WTC11 (cell line): Measurements from ENCODE around the gene NOP9. TPM values are rescaled to one million over a fixed set of nuclear protein-coding genes. Genes with fewer than 3 reads are reported as not detected.

ENCODE experiments used
- ATAC-seq: fragments of 200-7000 bp; cut with Tn5 transposase; 2 replicates; pipeline ENCODE4 v1.10.0; 2021; ENCODE audit warnings: mild to moderate bottlenecking, moderate library complexity
- CTCF ChIA-PET: fragments of 300-600 bp; sonication (Branson Sonifier 250); formaldehyde crosslinking; loops from one replicate; lab custom pipeline; 2021; ENCODE audit warnings: antibody characterized with exemption; lab: Charles Lee
- POLR2A ChIA-PET: fragments of 350-600 bp; sonication (Branson Sonifier 250); formaldehyde crosslinking; loops from one replicate; lab custom pipeline; 2021; ENCODE audit warnings: antibody characterized with exemption; lab: Charles Lee
- DNase-seq: peaks from one replicate; pipeline ENCODE4 v3.0.0; 2021; ENCODE audit warnings: low spot score
- H3K27ac Mint-ChIP-seq: 2 replicates; pipeline ENCODE4 v1.8.0; 2021; ENCODE audit warnings: mixed read lengths
- H3K27me3 Mint-ChIP-seq: 2 replicates; pipeline ENCODE4 v1.8.0; 2021; ENCODE audit warnings: low read depth, mild to moderate bottlenecking, moderate library complexity, mixed read lengths
- H3K36me3 Mint-ChIP-seq: 2 replicates; pipeline ENCODE4 v1.8.0; 2021; ENCODE audit warnings: mixed read lengths
- H3K4me1 Mint-ChIP-seq: 2 replicates; pipeline ENCODE4 v1.8.0; 2022; ENCODE audit warnings: mixed read lengths
- H3K4me3 Mint-ChIP-seq: 2 replicates; pipeline ENCODE4 v1.8.0; 2021; ENCODE audit warnings: mild to moderate bottlenecking, moderate library complexity, mixed read lengths
- H3K9me3 Mint-ChIP-seq: 2 replicates; pipeline ENCODE4 v1.8.0; 2021; ENCODE audit warnings: mixed read lengths
- CTCF ChIP-seq: fragments of 200-600 bp; IDR thresholded peaks from 2 replicates; pipeline ENCODE4 v1.8.0; 2022; ENCODE audit warnings: antibody characterized with exemption
- FOXK1 ChIP-seq: sonication (generic); formaldehyde crosslinking; IDR thresholded peaks from 2 replicates; pipeline ENCODE4 v1.8.0; 2022; ENCODE audit warnings: mild to moderate bottlenecking, moderate library complexity, missing genetic modification reagents
- IRF1 ChIP-seq: sonication (generic); formaldehyde crosslinking; IDR thresholded peaks from 2 replicates; pipeline ENCODE4 v1.8.0; 2023; ENCODE audit warnings: missing genetic modification reagents
- KAT7 ChIP-seq: sonication (generic); formaldehyde crosslinking; IDR thresholded peaks from 2 replicates; pipeline ENCODE4 v1.8.1; 2023; ENCODE audit warnings: missing genetic modification reagents, mild to moderate bottlenecking, borderline replicate concordance
- NR1H2 ChIP-seq: sonication (generic); formaldehyde crosslinking; IDR thresholded peaks from 2 replicates; pipeline ENCODE4 v1.9.0; 2021; ENCODE audit warnings: mild to moderate bottlenecking, moderate library complexity, missing genetic modification reagents
- NR2C2 ChIP-seq: sonication (generic); formaldehyde crosslinking; IDR thresholded peaks from 2 replicates; pipeline ENCODE4 v1.8.0; 2022; ENCODE audit warnings: mild to moderate bottlenecking, missing genetic modification reagents
- ZNF121 ChIP-seq: sonication (generic); formaldehyde crosslinking; IDR thresholded peaks from 2 replicates; pipeline ENCODE4 v1.8.0; 2023; ENCODE audit warnings: missing genetic modification reagents
- ZNF138 ChIP-seq: sonication (generic); formaldehyde crosslinking; conservative IDR thresholded peaks from 2 replicates; pipeline ENCODE4 v1.8.1; 2022; ENCODE audit warnings: mild to moderate bottlenecking, moderate library complexity, missing genetic modification reagents
- ZNF317 ChIP-seq: sonication (generic); formaldehyde crosslinking; IDR thresholded peaks from 2 replicates; pipeline ENCODE4 v1.8.1; 2023; ENCODE audit warnings: low read depth, mild to moderate bottlenecking, moderate library complexity, missing genetic modification reagents, borderline replicate concordance
- ZNF425 ChIP-seq: fragments of 250-450 bp; sonication (Bioruptor Pico); conservative IDR thresholded peaks from 2 replicates; pipeline ENCODE4 v1.9.0; 2021; ENCODE audit warnings: mild to moderate bottlenecking
- total RNA-seq: library from RNA; stranded (reverse); gene quantifications from 3 replicates; pipeline ENCODE4 v1.2.3, GENCODE V29; 2021
- TF ChIP-seq, protein P1 (sequence below): sonication (generic); formaldehyde crosslinking; IDR thresholded peaks from 2 replicates; pipeline ENCODE4 v1.8.0; 2022; ENCODE audit warnings: mild to moderate bottlenecking, missing genetic modification reagents
- TF ChIP-seq, protein P2 (sequence below): sonication (generic); formaldehyde crosslinking; IDR thresholded peaks from 2 replicates; pipeline ENCODE4 v1.8.0; 2023; ENCODE audit warnings: missing genetic modification reagents, mild to moderate bottlenecking, borderline replicate concordance

Gene NOP9
- total RNA-seq, 1 experiment from 2014 or later, result 44.4 TPM

DNA sequence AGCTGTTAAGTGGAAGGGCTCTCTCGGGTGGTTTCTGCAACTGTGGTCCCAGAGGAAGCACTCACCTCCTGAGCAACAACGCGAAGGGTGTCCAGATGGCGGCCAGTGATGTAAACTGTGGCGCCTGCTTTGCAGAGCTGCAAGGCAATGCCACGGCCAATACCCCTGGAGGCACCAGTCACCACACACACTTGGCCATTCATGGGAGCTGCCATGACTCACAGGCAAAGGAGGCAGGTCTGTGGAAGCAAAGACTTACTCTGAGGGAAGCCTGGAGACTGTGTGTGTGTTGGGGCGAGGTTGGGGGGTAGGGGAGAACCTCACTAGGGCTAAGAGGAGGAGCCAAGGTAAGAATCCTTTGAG, 777 bp upstream of the NOP9 start:
- peak overlapping the region; percentile 89 for H3K27ac Mint-ChIP-seq
- CTCF ChIA-PET, result interaction anchor here (0.9 to 8.2 kb wide), 16 partner anchors 9 to 241 kb away, joined by 3 to 165 read pairs (median 12); partner anchors contain the start of genes CHMP4A, CIDEB, IRF9 and KHNYN
- DNase-seq, result no peak
- H3K9me3 Mint-ChIP-seq, result no peaks in the 10 kb centered on the region
- H3K4me3 Mint-ChIP-seq, result peak overlapping the region; percentile 91
- ATAC-seq, result no peak
- peaks cover 19% of the 10 kb centered on the region for H3K4me1 Mint-ChIP-seq
- H3K27me3 Mint-ChIP-seq, result 0 out of 2 replicates have a peak, but pooled peaks cover 3% of the 10 kb centered on the region
- POLR2A ChIA-PET, result interaction anchor here (1.0 to 3.6 kb wide), 4 partner anchors 9 to 164 kb away, joined by 3 to 20 read pairs (median 10); partner anchors contain the start of genes CIDEB, RABGGTA and TINF2
- H3K36me3 Mint-ChIP-seq, result peaks cover 23% of the 10 kb centered on the region
- TF ChIP-seq ZNF121 (CRISPR knock-in tag), result 0 out of 2 replicates have a peak, but pooled peaks have one; percentile 25
- no peak for TF ChIP-seq ZNF425 (CRISPR knock-in tag)

GRCh38 chr14:24300326-24300980, 803 bp downstream of the NOP9 start:
- POLR2A ChIA-PET, result interaction anchor here (0.5 to 3.6 kb wide), 7 partner anchors 8 to 131 kb away, joined by 3 to 20 read pairs (median 8); partner anchors contain the start of genes CIDEB, LTB4R2, RABGGTA and TINF2
- peak overlapping the region; percentile 91 for H3K4me3 Mint-ChIP-seq
- ATAC-seq (no peak), DNase-seq (no peak)
- peaks cover 38% of the 10 kb centered on the region for H3K36me3 Mint-ChIP-seq
- H3K4me1 Mint-ChIP-seq, result peaks cover 19% of the 10 kb centered on the region
- H3K27ac Mint-ChIP-seq, result no peak overlapping the region; the same call in 1 of the 2 replicates
- 0 out of 2 replicates have a peak, but pooled peaks cover 3% of the 10 kb centered on the region for H3K27me3 Mint-ChIP-seq
- no peaks in the 10 kb centered on the region for H3K9me3 Mint-ChIP-seq
- CTCF ChIA-PET, result interaction anchor here (0.6 to 8.2 kb wide), 17 partner anchors 7 to 242 kb away, joined by 3 to 165 read pairs (median 12); partner anchors contain the start of genes CHMP4A, CIDEB, IRF9 and LTB4R
- TF ChIP-seq KAT7 (no peak), CTCF (no peak), FOXK1 (CRISPR knock-in tag) (no peak), NR2C2 (no peak), NR1H2 (no peak), ZNF138 (CRISPR knock-in tag) (no peak), ZNF317 (CRISPR knock-in tag) (no peak)
- TF ChIP-seq, protein P1, sequence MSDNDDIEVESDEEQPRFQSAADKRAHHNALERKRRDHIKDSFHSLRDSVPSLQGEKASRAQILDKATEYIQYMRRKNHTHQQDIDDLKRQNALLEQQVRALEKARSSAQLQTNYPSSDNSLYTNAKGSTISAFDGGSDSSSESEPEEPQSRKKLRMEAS, result no peak
- TF ChIP-seq, protein P2, sequence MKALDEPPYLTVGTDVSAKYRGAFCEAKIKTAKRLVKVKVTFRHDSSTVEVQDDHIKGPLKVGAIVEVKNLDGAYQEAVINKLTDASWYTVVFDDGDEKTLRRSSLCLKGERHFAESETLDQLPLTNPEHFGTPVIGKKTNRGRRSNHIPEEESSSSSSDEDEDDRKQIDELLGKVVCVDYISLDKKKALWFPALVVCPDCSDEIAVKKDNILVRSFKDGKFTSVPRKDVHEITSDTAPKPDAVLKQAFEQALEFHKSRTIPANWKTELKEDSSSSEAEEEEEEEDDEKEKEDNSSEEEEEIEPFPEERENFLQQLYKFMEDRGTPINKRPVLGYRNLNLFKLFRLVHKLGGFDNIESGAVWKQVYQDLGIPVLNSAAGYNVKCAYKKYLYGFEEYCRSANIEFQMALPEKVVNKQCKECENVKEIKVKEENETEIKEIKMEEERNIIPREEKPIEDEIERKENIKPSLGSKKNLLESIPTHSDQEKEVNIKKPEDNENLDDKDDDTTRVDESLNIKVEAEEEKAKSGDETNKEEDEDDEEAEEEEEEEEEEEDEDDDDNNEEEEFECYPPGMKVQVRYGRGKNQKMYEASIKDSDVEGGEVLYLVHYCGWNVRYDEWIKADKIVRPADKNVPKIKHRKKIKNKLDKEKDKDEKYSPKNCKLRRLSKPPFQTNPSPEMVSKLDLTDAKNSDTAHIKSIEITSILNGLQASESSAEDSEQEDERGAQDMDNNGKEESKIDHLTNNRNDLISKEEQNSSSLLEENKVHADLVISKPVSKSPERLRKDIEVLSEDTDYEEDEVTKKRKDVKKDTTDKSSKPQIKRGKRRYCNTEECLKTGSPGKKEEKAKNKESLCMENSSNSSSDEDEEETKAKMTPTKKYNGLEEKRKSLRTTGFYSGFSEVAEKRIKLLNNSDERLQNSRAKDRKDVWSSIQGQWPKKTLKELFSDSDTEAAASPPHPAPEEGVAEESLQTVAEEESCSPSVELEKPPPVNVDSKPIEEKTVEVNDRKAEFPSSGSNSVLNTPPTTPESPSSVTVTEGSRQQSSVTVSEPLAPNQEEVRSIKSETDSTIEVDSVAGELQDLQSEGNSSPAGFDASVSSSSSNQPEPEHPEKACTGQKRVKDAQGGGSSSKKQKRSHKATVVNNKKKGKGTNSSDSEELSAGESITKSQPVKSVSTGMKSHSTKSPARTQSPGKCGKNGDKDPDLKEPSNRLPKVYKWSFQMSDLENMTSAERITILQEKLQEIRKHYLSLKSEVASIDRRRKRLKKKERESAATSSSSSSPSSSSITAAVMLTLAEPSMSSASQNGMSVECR (CRISPR knock-in tag), result no peak

GRCh38 chr14:24304019-24304387, 4.4 kb downstream of the NOP9 start:
- no peaks in the 10 kb centered on the region for H3K9me3 Mint-ChIP-seq
- ATAC-seq (no peak), DNase-seq (no peak)
- 0 out of 2 replicates have a peak, but pooled peaks cover 3% of the 10 kb centered on the region for H3K27me3 Mint-ChIP-seq
- no peak overlapping the region for H3K27ac Mint-ChIP-seq
- no peak overlapping the region for H3K4me3 Mint-ChIP-seq
- ChIA-PET POLR2A (no interaction called here), CTCF (no interaction called here)
- peaks cover 53% of the 10 kb centered on the region for H3K36me3 Mint-ChIP-seq
- no peak for TF ChIP-seq IRF1 (CRISPR knock-in tag)
- no peak for TF ChIP-seq CTCF
- peaks cover 13% of the 10 kb centered on the region for H3K4me1 Mint-ChIP-seq
